WTC11 (cell line): ENCODE data around the gene HTRA1. TPM values are rescaled to one million over a fixed set of nuclear protein-coding genes. Genes with fewer than 3 reads are reported as not detected.

Source experiments
- ATAC-seq: fragments of 200-7000 bp; cut with Tn5 transposase; 2 replicates; pipeline ENCODE4 v1.10.0; 2021; ENCODE audit warnings: mild to moderate bottlenecking, moderate library complexity
- CTCF ChIA-PET: fragments of 300-600 bp; sonication (Branson Sonifier 250); formaldehyde crosslinking; loops from one replicate; lab custom pipeline; 2021; ENCODE audit warnings: antibody characterized with exemption; lab: Charles Lee
- POLR2A ChIA-PET: fragments of 350-600 bp; sonication (Branson Sonifier 250); formaldehyde crosslinking; loops from one replicate; lab custom pipeline; 2021; ENCODE audit warnings: antibody characterized with exemption; lab: Charles Lee
- DNase-seq: peaks from one replicate; pipeline ENCODE4 v3.0.0; 2021; ENCODE audit warnings: low spot score
- H3K27ac Mint-ChIP-seq: 2 replicates; pipeline ENCODE4 v1.8.0; 2021; ENCODE audit warnings: mixed read lengths
- H3K27me3 Mint-ChIP-seq: 2 replicates; pipeline ENCODE4 v1.8.0; 2021; ENCODE audit warnings: low read depth, mild to moderate bottlenecking, moderate library complexity, mixed read lengths
- H3K36me3 Mint-ChIP-seq: 2 replicates; pipeline ENCODE4 v1.8.0; 2021; ENCODE audit warnings: mixed read lengths
- H3K4me1 Mint-ChIP-seq: 2 replicates; pipeline ENCODE4 v1.8.0; 2022; ENCODE audit warnings: mixed read lengths
- H3K4me3 Mint-ChIP-seq: 2 replicates; pipeline ENCODE4 v1.8.0; 2021; ENCODE audit warnings: mild to moderate bottlenecking, moderate library complexity, mixed read lengths
- H3K9me3 Mint-ChIP-seq: 2 replicates; pipeline ENCODE4 v1.8.0; 2021; ENCODE audit warnings: mixed read lengths
- EMX1 ChIP-seq: fragments of 250-450 bp; sonication (Bioruptor Pico); IDR thresholded peaks from 2 replicates; pipeline ENCODE4 v1.8.0; 2021; ENCODE audit warnings: mild to moderate bottlenecking
- ESRRA ChIP-seq: sonication (generic); formaldehyde crosslinking; IDR thresholded peaks from 2 replicates; pipeline ENCODE4 v1.8.1; 2022; ENCODE audit warnings: mild to moderate bottlenecking, missing genetic modification reagents, borderline replicate concordance
- GABPB1 ChIP-seq: sonication (generic); formaldehyde crosslinking; IDR thresholded peaks from 2 replicates; pipeline ENCODE4 v1.8.1; 2023; ENCODE audit warnings: mild to moderate bottlenecking, missing genetic modification reagents
- GRHL2 ChIP-seq: fragments of 250-450 bp; sonication (Bioruptor Pico); IDR thresholded peaks from 2 replicates; pipeline ENCODE4 v1.8.0; 2022; ENCODE audit warnings: mild to moderate bottlenecking, moderate library complexity; ENCODE audit not compliant: insufficient replicate concordance, severe bottlenecking
- NFATC4 ChIP-seq: fragments of 250-450 bp; sonication (Bioruptor Pico); IDR thresholded peaks from 2 replicates; pipeline ENCODE4 v1.9.0; 2021; ENCODE audit warnings: mild to moderate bottlenecking
- NR1H2 ChIP-seq: sonication (generic); formaldehyde crosslinking; IDR thresholded peaks from 2 replicates; pipeline ENCODE4 v1.9.0; 2021; ENCODE audit warnings: mild to moderate bottlenecking, moderate library complexity, missing genetic modification reagents
- NR2C2 ChIP-seq: sonication (generic); formaldehyde crosslinking; IDR thresholded peaks from 2 replicates; pipeline ENCODE4 v1.8.0; 2022; ENCODE audit warnings: mild to moderate bottlenecking, missing genetic modification reagents
- SOX15 ChIP-seq: fragments of 250-450 bp; sonication (Bioruptor Pico); IDR thresholded peaks from 2 replicates; pipeline ENCODE4 v1.9.0; 2021; ENCODE audit warnings: mild to moderate bottlenecking
- TCF7 ChIP-seq: sonication (generic); formaldehyde crosslinking; IDR thresholded peaks from 2 replicates; pipeline ENCODE4 v1.8.0; 2022; ENCODE audit warnings: mild to moderate bottlenecking, low read depth, missing genetic modification reagents, moderate library complexity
- ZNF121 ChIP-seq: sonication (generic); formaldehyde crosslinking; IDR thresholded peaks from 2 replicates; pipeline ENCODE4 v1.8.0; 2023; ENCODE audit warnings: missing genetic modification reagents
- ZNF138 ChIP-seq: sonication (generic); formaldehyde crosslinking; conservative IDR thresholded peaks from 2 replicates; pipeline ENCODE4 v1.8.1; 2022; ENCODE audit warnings: mild to moderate bottlenecking, moderate library complexity, missing genetic modification reagents
- ZNF219 ChIP-seq: sonication (generic); formaldehyde crosslinking; IDR thresholded peaks from 2 replicates; pipeline ENCODE4 v1.8.0; 2023; ENCODE audit warnings: missing genetic modification reagents, mild to moderate bottlenecking, borderline replicate concordance
- ZNF263 ChIP-seq: sonication (generic); formaldehyde crosslinking; IDR thresholded peaks from 2 replicates; pipeline ENCODE4 v1.8.1; 2022; ENCODE audit warnings: low read depth, mild to moderate bottlenecking, moderate library complexity, missing genetic modification reagents
- total RNA-seq: library from RNA; stranded (reverse); gene quantifications from 3 replicates; pipeline ENCODE4 v1.2.3, GENCODE V29; 2021
- TF ChIP-seq, protein P1 (sequence below): sonication (generic); formaldehyde crosslinking; IDR thresholded peaks from 2 replicates; pipeline ENCODE4 v1.8.1; 2023; ENCODE audit warnings: mild to moderate bottlenecking, missing genetic modification reagents
- TF ChIP-seq, protein P2 (sequence below): sonication (generic); formaldehyde crosslinking; IDR thresholded peaks from 2 replicates; pipeline ENCODE4 v1.8.1; 2023; ENCODE audit warnings: mild to moderate bottlenecking, missing genetic modification reagents
- TF ChIP-seq, protein P3 (sequence below): sonication (generic); formaldehyde crosslinking; IDR thresholded peaks from 2 replicates; pipeline ENCODE4 v1.8.1; 2023; ENCODE audit warnings: mild to moderate bottlenecking, missing genetic modification reagents, moderate library complexity
- TF ChIP-seq, protein P4 (sequence below): sonication (generic); formaldehyde crosslinking; IDR thresholded peaks from 2 replicates; pipeline ENCODE4 v1.8.1; 2022; ENCODE audit warnings: mild to moderate bottlenecking, missing genetic modification reagents, moderate library complexity, borderline replicate concordance
- TF ChIP-seq, protein P5 (sequence below): sonication (generic); formaldehyde crosslinking; conservative IDR thresholded peaks from 2 replicates; pipeline ENCODE4 v1.8.1; 2023; ENCODE audit warnings: mild to moderate bottlenecking, low read depth, missing genetic modification reagents, moderate library complexity
- TF ChIP-seq, protein P6 (sequence below): fragments of 250-450 bp; sonication (Bioruptor Pico); IDR thresholded peaks from 2 replicates; pipeline ENCODE4 v1.8.0; 2021; ENCODE audit warnings: mild to moderate bottlenecking
- TF ChIP-seq, protein P7 (sequence below): sonication (generic); formaldehyde crosslinking; IDR thresholded peaks from 2 replicates; pipeline ENCODE4 v1.8.0; 2022; ENCODE audit warnings: mild to moderate bottlenecking, missing genetic modification reagents

Gene HTRA1
- total RNA-seq, 1 experiment from 2014 or later = 18.3 TPM

DNA sequence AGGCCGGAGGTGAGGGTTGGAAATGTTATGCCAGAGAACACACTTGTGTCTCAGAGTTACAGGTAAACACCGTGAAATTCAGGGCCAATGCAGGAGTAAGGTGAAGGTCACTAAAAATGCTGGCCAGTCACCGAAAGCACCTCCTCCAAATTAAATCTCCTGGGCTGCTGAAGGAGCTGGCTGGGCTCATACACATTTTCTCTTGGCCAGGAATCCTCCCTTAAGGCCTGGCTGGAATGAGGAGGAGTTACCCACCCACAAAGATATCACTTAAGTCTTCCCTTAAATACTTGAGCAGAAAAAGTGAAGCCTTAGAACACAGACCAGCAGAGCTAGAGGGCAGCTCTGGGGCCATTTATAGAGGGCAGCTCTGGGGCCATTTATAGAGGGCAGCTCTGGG is 46.3 kb downstream of the HTRA1 start:
- no peak overlapping the region for H3K4me3 Mint-ChIP-seq
- H3K9me3 Mint-ChIP-seq = no peaks in the 10 kb centered on the region
- H3K27ac Mint-ChIP-seq = no peak overlapping the region
- ATAC-seq (no peak), DNase-seq (no peak)
- no peaks in the 10 kb centered on the region; the same call in 1 of the 2 replicates for H3K36me3 Mint-ChIP-seq
- TF ChIP-seq GRHL2 (CRISPR knock-in tag) = no peak
- TF ChIP-seq ESRRA (CRISPR knock-in tag) = no peak
- no peak for TF ChIP-seq TCF7 (CRISPR knock-in tag)
- TF ChIP-seq NR2C2 (CRISPR knock-in tag) = no peak
- TF ChIP-seq, protein P1, sequence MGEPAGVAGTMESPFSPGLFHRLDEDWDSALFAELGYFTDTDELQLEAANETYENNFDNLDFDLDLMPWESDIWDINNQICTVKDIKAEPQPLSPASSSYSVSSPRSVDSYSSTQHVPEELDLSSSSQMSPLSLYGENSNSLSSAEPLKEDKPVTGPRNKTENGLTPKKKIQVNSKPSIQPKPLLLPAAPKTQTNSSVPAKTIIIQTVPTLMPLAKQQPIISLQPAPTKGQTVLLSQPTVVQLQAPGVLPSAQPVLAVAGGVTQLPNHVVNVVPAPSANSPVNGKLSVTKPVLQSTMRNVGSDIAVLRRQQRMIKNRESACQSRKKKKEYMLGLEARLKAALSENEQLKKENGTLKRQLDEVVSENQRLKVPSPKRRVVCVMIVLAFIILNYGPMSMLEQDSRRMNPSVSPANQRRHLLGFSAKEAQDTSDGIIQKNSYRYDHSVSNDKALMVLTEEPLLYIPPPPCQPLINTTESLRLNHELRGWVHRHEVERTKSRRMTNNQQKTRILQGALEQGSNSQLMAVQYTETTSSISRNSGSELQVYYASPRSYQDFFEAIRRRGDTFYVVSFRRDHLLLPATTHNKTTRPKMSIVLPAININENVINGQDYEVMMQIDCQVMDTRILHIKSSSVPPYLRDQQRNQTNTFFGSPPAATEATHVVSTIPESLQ (CRISPR knock-in tag) = no peak
- TF ChIP-seq, protein P2, sequence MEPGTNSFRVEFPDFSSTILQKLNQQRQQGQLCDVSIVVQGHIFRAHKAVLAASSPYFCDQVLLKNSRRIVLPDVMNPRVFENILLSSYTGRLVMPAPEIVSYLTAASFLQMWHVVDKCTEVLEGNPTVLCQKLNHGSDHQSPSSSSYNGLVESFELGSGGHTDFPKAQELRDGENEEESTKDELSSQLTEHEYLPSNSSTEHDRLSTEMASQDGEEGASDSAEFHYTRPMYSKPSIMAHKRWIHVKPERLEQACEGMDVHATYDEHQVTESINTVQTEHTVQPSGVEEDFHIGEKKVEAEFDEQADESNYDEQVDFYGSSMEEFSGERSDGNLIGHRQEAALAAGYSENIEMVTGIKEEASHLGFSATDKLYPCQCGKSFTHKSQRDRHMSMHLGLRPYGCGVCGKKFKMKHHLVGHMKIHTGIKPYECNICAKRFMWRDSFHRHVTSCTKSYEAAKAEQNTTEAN = no peak
- TF ChIP-seq, protein P3, sequence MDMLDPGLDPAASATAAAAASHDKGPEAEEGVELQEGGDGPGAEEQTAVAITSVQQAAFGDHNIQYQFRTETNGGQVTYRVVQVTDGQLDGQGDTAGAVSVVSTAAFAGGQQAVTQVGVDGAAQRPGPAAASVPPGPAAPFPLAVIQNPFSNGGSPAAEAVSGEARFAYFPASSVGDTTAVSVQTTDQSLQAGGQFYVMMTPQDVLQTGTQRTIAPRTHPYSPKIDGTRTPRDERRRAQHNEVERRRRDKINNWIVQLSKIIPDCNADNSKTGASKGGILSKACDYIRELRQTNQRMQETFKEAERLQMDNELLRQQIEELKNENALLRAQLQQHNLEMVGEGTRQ = no peak
- no peak for TF ChIP-seq ZNF121 (CRISPR knock-in tag)
- TF ChIP-seq NFATC4 (CRISPR knock-in tag) = no peak
- no peak for TF ChIP-seq EMX1 (CRISPR knock-in tag)
- TF ChIP-seq, protein P4, sequence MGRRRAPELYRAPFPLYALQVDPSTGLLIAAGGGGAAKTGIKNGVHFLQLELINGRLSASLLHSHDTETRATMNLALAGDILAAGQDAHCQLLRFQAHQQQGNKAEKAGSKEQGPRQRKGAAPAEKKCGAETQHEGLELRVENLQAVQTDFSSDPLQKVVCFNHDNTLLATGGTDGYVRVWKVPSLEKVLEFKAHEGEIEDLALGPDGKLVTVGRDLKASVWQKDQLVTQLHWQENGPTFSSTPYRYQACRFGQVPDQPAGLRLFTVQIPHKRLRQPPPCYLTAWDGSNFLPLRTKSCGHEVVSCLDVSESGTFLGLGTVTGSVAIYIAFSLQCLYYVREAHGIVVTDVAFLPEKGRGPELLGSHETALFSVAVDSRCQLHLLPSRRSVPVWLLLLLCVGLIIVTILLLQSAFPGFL = no peak
- TF ChIP-seq, protein P5, sequence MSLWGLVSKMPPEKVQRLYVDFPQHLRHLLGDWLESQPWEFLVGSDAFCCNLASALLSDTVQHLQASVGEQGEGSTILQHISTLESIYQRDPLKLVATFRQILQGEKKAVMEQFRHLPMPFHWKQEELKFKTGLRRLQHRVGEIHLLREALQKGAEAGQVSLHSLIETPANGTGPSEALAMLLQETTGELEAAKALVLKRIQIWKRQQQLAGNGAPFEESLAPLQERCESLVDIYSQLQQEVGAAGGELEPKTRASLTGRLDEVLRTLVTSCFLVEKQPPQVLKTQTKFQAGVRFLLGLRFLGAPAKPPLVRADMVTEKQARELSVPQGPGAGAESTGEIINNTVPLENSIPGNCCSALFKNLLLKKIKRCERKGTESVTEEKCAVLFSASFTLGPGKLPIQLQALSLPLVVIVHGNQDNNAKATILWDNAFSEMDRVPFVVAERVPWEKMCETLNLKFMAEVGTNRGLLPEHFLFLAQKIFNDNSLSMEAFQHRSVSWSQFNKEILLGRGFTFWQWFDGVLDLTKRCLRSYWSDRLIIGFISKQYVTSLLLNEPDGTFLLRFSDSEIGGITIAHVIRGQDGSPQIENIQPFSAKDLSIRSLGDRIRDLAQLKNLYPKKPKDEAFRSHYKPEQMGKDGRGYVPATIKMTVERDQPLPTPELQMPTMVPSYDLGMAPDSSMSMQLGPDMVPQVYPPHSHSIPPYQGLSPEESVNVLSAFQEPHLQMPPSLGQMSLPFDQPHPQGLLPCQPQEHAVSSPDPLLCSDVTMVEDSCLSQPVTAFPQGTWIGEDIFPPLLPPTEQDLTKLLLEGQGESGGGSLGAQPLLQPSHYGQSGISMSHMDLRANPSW (CRISPR knock-in tag) = no peak
- TF ChIP-seq GABPB1 (CRISPR knock-in tag) = no peak
- no peak for TF ChIP-seq NR1H2 (CRISPR knock-in tag)
- TF ChIP-seq ZNF219 (CRISPR knock-in tag) = no peak
- TF ChIP-seq ZNF263 (CRISPR knock-in tag) = no peak
- POLR2A ChIA-PET = no interaction called here
- peaks cover 5% of the 10 kb centered on the region; the same call in 1 of the 2 replicates for H3K4me1 Mint-ChIP-seq
- CTCF ChIA-PET = interaction anchor here (1.0 to 2.2 kb wide), 2 partner anchors 58 to 209 kb away, joined by 4 to 10 read pairs; no protein-coding TSS in a partner anchor
- H3K27me3 Mint-ChIP-seq = no peaks in the 10 kb centered on the region

DNA sequence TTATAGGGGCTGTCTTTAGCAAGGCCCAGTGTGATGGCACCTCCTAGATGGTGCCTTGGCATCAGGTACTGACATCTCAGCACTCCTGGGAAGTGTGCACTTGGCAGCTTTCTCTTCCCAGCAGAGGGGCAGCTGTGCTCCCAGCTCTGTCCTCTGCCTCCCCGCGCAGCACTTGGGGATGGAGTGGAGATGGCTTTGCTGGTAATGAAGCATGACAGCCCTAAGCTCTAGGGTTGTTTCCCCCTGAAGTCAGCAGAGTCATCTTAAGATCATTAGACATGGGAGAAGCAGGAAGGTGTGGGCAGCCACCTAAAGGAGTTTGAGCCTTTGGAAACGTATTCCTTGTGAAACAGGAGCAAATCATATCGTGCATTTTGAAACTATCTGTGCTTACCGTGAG is 46.7 kb downstream of the HTRA1 start:
- POLR2A ChIA-PET = no interaction called here
- peaks cover 5% of the 10 kb centered on the region; the same call in 1 of the 2 replicates for H3K4me1 Mint-ChIP-seq
- DNase-seq = no peak
- TF ChIP-seq, protein P6, sequence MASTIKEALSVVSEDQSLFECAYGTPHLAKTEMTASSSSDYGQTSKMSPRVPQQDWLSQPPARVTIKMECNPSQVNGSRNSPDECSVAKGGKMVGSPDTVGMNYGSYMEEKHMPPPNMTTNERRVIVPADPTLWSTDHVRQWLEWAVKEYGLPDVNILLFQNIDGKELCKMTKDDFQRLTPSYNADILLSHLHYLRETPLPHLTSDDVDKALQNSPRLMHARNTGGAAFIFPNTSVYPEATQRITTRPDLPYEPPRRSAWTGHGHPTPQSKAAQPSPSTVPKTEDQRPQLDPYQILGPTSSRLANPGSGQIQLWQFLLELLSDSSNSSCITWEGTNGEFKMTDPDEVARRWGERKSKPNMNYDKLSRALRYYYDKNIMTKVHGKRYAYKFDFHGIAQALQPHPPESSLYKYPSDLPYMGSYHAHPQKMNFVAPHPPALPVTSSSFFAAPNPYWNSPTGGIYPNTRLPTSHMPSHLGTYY = no peak
- TF ChIP-seq SOX15 (CRISPR knock-in tag) = no peak
- TF ChIP-seq ZNF138 (CRISPR knock-in tag) = no peak
- TF ChIP-seq, protein P7, sequence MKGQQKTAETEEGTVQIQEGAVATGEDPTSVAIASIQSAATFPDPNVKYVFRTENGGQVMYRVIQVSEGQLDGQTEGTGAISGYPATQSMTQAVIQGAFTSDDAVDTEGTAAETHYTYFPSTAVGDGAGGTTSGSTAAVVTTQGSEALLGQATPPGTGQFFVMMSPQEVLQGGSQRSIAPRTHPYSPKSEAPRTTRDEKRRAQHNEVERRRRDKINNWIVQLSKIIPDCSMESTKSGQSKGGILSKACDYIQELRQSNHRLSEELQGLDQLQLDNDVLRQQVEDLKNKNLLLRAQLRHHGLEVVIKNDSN (CRISPR knock-in tag) = no peak
- TF ChIP-seq, all 79 proteins: peak for 0
- CTCF ChIA-PET = interaction anchor here (1.0 to 2.2 kb wide), 2 partner anchors 57 to 209 kb away, joined by 4 to 10 read pairs; no protein-coding TSS in a partner anchor
- Mint-ChIP-seq H3K9me3 (no peaks in the 10 kb centered on the region), H3K36me3 (no peaks in the 10 kb centered on the region; the same call in 1 of the 2 replicates), H3K27ac (no peak overlapping the region), H3K27me3 (no peaks in the 10 kb centered on the region), H3K4me3 (no peak overlapping the region)
- no peak for ATAC-seq
